Kasumi-1 (cell line): Measurements from ENCODE around the gene RNASE11.
A peak's percentile ranks its signal among the peaks of the same experiment; 100 is the strongest.
"Not testable (repeated sequence)": the region's sequence is repeated elsewhere in the genome, so short reads cannot be mapped to it uniquely, and the experiment has no call there.

Experiments
- DNase-seq, 2 experiments: peaks; one replicate each; lab custom pipeline; 2025; lab: John Stamatoyannopoulos, UW

Gene RNASE11

DNA sequence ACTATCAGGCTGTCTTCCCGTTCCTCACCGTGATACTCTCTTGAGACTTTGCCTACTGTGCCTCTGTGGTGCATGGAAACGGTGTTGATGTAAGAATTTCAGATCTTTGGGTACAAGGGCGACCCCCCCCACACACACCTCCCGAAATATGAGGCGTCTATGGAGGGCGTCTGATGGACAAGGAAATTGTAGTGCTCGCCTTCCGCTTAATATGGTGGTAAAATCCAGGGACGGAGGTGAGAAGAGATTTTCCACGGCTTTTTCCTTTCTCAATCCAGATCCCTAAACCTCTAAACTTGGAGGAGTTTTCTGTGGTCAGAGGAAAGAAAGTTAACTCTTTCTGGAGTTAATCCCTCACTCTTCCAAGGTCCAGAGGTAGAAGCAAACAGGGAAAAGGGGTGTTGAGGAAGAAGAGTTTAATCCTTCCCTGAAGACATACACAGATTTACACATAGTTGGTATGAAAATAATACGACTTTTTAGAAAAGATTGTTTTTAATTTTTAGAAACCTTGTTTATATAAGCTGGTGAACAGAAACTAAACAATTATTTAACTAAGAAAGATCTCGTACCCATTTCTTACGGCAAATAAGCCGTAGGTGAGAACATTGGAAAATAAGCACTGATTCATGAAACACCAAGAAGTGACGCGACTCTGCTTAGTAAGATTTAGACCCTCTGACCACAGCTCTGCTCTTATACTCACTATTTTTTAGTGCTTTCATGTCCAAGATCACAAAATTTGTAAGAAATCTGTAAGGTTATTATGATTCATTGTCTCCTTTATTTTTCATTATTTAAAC is 26.4 kb upstream of the RNASE11 start:
- DNase-seq = no peak

DNA sequence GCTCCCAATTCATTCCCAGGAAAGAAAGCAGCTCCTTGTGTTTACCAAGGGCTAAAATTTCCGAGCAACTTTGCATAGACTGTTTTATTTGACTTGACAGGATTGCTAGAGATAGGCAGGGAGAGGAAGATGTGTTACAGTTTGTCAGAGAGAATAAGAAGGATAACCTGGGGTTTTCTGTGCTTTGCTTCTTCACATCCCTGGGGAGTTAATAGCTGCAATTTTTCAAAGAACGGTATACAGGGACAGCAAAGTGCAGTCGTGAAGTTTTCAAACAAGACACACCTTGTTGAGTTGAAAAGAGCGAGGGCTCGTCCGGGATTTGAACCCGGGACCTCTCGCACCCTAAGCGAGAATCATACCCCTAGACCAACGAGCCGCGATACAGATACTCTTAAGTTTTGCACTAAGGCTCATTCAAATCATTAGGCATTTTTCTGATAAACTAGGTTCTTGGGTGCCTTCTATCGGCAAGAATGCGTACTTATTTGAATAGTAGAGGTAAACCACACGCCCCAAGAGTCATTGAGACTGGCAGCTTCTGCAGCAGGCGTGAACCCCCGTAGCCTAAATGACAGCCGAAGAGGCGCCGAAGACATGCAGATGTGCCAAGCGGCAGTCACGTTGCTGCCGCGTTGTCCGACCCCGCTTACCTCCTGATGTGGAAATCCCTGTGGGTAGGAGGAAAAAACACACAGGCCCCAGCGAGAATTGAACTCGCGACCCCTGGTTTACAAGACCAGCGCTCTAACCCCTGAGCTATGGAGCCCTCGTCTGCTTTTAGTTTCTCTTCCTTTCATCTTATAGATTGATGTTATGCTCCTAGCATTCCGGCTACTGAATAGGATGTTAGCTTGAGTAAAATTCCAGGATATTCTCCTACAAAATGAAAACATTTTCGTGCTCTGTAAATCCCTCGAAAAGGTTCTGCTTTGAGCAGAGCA is 25.6 kb upstream of the RNASE11 start:
- DNase-seq = peak; percentile 96 to 98

DNA sequence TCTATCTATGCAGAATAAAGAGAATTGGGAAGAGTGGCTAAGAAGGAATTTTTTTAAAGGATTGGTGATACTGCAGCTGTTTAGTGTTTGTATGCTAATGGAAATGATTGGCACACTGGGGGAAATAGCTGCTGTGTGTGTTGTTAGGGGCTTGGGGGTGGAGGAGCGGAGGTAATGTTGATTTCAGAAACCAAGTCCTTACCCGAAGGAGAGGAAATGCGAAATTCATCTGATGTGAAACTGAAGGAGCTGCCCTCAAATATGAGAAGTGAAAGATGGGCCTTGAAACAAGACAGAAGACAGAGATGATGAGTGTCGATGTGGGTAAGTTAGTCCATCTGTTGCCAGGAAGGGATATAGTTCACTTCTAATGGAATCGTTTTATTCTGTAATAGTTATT is 24.6 kb upstream of the RNASE11 start:
- DNase-seq = no peak

DNA sequence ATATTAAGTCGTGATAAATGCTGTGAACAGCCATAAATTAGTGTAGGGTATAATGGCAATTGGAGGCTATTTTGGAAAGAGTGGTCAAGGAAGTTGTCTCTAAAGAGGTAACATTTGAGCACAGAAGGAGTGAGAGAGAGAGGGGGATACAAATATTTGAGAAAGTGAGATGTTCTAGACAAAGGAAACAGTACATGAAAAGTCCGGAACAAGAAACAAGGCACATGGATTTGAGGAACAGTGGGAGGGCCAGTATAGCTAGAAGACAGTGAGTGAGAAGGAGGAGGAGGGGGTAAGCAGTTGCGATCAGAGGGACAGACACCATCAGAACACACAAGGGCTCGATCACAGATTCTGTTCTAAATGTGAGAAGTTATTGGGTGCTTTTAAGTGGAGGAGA is 23.5 kb upstream of the RNASE11 start:
- DNase-seq = no peak

DNA sequence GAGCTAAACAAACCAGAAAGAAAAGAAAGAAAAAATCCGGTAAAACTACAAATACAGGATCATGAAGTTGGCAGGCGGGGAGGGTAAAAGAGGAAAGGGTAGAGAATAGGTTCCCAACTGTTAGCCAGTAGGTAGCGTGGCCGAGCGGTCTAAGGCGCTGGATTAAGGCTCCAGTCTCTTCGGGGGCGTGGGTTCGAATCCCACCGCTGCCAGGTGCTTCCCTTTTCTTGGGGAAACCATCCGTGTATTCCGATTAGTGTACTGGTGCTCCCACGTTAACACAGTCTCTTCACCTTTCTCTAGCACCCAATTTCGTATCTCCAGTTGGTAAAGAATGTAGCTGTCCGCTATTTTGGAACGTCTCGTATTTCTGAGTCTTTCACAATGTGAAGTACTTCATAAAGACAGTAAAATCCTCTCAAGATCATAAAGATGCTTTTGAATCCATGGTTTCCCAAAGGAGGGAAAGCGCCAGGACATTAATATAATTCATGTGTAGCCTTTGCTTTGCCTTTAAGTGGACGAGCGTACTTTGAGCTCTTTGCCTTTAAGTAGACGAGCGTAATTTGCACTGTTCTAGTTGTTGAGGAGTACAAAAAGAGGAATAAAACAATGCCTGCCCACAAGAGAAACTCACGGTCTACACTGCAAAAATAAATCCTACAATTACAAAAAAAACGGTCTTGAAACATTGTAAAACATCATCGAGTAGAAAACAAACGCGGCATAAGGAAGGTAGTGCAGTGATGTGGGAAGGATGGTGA is 22.4 kb upstream of the RNASE11 start:
- DNase-seq = peak; percentile 67 to 70

DNA sequence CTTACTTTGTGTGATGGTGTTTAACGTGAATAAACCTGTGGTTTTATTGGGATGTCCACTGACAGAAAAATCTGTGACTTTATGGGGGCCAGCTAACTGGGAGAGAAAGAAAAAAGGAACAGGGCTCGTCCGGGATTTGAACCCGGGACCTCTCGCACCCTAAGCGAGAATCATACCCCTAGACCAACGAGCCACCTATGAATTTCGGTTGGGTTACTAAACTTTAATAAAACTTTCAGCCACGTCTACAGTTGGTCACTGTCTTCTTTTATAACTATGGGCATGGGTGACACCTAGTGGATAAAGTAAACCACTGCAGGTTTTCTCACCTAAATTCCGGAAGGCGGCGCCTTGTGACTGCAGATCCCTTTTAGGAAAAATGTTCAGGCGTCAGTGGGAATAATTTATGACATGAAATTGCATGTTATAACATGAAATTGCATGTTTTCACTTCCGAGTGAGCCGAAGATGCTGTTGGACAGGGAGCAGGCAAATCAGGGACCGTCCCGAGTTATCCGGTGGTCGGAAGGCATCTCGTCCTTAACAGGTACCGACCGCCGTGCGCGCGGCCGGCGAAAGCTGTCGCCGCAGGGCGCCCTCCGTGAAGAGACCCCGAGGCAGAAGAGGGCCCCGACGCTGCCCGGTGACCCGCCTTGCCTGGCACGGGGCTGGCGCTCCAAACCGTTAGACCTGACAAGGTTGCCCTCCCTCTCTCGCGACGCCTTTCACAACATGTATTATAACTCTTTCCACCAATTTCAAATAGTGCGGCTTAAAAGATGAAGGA is 21.6 kb upstream of the RNASE11 start:
- DNase-seq = peak; percentile 93 to 94

DNA sequence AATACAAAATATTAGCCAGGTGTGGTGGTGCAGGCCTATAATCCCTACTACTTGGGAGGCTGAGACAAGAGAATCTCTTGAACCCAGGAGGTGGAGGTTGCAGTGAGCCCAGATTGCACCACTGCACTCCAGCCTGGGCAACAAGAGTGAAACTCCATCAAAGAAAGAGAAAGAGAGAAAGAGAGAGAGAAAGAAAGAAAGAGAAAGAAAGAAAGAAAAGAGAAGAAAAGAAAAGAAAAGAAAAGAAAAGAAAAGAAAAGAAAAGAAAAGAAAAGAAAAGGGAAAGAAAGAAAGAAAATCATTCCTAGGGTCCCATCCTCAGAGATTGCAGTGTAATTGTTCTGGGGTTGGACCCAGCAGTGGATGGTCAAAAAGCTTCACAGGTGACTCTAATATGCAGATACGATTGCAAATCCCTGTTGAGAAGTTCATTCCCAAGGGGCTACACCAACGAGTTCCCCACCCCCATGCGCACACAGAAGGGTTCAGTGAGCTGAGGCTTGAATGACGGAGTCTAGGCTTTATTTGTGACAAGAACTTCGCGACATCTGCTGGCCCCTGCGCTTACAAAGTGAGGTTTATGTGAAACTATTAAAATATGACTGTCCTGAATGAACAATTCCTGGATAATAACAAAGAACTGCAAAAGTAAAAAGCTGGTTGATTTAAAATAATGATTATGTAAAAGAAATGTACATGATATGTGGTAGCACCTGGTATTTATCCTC is 20.7 kb upstream of the RNASE11 start:
- no peak for DNase-seq

DNA sequence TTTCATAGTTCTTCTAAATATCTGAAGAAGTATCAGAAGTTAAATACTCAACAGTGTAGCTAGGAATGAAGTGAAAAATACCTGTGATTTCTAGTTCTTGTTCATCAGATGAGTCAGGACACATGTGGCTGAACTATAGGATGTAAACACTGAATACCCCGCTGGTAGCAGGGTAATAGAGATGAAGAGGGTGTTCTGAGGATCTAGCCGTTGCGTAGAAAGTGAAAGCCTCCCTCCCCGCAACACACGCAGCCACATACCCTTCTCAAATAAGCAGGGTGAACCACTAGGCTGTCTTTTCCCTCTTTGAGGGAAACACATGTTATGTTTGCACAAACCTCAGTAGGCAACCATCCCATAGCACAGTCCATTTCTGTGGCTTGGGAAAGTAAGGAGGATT is 19.8 kb upstream of the RNASE11 start:
- no peak for DNase-seq

DNA sequence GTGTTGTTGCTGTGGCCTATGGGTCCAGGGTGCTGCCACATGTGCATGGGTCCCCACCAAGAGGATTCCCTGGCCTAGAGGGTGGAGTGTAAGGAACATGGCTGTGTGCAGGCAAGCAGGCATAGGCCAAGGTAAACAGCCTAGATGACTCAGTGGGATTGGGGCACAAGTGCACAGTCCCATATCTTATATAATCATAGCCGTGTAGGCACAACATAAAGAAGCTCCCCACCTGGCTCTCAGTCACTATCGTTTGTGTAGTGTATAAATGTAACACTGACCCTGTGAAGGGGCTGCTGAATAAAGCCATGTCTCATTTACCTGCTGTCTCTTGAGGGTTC is 19.1 kb upstream of the RNASE11 start:
- no peak for DNase-seq

DNA sequence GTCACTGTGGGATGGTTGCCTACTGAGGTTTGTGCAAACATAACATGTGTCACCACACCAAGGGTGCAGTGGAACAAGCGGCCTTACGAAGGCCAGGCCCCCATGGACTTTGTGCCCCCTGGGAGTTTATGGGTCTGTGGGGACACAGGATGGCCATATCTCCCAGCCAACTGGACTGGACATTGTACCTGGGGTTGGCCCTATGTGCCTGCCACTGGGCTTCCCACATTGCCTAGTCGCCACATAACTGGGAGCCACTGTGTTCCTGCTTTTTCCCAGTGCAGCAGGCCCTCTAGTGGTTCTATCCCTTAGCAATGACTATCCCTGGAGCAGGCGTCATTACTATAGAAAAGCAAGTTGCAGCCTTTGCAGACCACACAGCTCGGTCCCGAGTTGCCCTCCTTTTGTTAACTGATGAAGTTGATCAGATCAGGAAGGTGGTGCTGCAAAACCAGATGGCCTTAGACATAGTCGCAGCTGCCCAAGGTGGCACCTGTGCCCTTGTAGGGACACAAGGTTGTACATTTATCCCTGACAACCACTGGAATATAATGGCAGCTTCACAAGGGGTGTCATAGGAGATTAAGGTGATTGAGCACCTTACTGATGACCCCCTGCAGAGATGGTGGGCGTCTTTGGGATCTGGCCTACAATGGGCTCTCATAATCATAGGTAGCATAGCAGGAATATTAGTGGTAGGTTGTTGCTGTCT is 18.5 kb upstream of the RNASE11 start:
- peak; percentile 65 to 69 for DNase-seq

DNA sequence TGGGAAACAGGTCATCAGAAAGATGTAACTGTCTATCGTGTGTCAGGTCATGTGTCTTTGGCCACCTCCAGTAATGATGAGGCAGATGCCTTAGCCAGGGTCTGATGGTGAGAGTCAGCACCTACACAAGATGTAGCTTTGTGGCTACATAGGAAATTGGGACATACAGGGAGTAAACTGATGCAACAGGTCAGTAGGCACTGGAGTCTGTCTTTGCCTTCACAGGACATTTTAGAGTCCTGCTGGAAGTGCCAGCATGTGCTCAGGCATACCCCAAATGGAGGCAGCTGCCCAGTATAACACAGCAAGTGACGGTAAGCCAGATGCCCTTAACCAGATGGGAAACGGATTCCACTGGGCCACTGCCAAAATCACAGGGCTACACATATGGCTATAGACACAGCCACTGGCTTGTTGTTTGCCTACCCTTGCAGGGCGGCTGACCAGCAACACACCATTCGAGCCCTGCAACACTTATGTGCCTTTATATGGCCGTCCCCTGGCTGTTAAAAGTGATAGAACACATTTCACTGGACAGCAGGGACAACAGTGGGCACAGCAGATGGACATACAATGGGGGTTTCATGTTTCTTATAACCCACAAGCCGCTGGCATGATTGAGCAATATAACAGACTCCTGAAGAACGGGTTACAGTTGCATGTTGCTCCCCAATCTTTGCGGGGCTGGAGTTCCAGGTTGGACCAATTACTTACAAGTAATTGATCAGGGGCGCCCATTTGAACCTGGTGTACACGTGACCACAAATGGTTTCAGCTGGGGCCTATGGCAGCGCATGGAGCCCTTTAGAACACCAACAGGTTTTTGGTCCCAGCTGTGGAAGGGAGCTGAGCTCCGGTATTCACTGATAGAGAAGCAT is 16.3 kb upstream of the RNASE11 start:
- DNase-seq = no peak

DNA sequence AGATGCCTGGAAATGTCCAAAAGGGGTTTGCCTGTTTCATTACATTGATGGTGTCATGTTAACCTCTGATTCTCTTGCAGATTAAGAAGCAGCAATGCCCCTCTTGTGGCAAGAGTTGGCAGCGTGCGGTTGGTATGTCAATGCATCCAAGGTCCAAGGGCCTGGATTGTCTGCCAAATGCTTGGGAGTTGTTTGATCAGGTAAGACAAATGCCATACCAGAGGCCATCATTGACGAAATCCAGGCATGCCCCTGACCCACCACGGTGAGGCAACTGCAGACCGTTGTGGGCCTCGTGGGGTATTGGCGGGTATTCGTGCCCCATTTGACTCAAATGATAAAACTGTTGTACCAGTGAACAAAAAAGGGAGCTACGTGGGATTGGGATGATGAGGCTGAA is 14.8 kb upstream of the RNASE11 start:
- DNase-seq = no peak

DNA sequence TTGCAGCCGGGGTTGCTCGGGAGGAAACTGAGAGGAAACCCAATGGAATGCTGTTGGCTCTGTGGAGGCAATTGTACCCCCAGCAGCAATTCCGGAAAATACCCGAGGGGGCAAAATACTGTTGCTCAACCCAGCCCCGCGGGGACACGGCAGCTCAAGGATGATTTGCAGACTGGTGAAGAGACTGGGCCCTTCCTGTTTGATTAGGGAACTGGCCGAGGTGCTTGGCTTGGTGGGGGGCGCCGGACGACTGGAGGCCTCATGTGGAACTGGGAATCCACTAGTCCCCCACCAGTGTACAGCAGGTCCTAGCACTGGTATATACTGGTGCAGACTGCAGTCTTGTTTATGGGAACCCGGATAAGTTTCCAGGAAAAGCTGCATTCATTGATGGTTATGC is 13.7 kb upstream of the RNASE11 start:
- no peak for DNase-seq

DNA sequence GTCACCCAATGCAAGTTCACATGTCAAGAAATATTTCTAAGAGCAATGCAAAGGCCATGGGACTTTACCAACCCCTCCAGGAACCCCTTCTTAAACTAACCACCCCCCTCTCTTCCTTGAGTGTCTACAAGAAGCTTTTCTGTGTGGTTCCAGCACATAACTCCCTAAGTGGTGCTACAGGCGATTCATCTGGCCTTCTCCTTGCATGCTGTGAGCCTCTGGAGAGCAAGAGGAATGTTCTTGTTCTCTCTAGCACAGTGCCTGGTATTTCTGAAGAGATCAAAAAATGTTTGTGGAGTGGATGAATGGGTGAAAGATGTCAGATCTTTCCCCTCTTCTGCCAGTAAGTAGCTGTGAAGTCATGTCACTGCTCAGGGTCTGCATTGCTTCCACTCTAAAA is 9.3 kb upstream of the RNASE11 start:
- DNase-seq = no peak

DNA sequence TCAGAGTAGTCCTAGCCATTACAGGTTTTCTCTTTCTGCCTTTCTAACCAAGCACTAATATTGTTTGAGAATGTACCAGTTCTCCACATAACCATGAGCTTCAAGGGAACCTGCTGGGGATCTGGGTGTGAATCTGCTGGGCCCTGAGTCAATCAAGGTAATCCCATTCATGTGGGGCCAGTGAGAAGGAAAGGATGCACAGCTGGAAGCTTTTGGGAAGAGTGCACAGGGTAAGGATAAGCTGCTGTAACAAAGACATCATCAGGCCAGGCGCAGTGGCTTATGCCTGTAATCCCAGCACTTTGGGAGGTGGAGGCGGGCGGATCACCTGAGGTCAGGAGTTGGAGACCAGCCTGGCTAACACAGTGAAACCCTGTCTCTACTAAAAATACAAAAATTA is 7.9 kb upstream of the RNASE11 start:
- DNase-seq = not testable (repeated sequence)

DNA sequence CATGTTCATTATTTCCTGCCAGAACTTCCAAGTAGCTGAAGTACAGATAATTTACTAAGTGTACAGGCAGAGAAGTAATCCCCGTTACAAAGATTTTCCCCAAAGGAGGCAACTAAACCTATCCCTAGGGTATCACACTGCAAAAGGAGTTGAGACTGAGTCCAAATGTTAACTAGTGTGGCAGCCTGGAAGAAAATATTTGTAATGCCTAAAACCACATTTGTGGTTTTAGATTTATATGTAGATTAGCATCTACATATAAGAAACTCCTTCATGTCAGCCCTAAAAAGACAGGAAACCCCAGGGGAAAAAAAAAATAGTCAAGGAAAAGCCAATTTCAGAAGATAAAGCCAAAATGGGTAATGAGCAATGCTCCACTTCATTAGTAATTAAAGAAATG is 4.8 kb upstream of the RNASE11 start:
- no peak for DNase-seq

DNA sequence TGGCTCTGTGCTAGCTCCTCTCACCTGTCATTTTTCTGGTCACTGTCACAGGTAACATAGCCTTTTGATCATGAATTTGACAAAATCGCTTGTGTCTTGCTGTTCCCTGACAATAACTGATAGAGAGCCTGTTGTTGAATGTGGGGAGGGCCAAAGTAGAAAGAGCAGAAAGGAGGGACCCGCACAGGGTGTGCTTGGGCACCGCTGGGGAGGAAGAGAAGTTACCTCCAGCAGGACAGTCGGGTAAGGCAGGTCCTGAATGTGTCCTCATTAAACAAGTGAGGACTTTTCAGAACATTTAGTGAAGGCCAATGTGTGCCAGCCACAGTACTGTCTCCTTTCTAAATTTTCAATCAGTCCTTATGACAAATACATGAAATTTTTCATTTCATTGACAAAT is 3.4 kb upstream of the RNASE11 start, which contains the start of gene RNASE12:
TSS of gene RNASE12 (minus strand) at position 142 of the 400 bp plus-strand sequence. CDS start 653 bp downstream, outside the sequence.
- no peak for DNase-seq

DNA sequence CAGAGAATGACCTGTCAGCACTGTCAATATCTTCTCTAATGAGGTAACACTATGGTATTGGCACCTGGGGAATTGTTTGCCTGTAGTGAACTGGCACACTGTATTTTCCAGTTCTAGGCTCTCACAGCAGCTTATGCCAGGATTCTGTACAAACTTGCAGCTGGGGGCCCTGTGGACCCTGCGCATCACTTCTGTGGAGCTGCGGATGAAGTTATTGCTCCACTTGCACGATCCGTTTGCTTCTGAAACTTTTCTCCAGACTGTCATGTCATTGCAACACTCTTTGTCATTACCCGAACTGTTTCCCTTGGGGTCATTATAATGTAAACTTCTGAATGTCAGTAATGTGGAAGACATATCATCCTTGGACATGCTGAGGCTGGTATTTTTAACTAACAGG is 3.9 kb downstream of the RNASE11 start:
- no peak for DNase-seq

DNA sequence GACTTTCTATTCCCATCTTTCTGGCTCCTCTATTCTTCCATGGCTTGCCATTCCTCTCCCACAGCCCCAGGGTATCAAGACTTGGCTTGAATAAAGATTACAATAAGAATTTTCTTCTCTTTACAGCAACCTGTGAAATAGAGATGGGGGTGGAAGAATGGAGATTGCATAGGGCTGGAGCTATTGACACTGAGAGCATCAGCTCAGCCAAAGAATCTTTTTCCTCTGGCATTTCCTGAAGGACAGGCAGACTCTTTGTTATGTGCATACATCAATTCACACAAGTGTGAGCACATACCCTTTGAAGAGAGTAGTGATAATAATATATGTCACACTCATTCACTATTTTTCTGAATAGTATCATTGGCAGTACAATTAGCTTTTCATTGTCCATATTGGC is 4.7 kb downstream of the RNASE11 start:
- DNase-seq = no peak
